Prostate gland (tissue), 2 donors: ENCODE measurements around the gene CLINT1.

Source experiments
- CTCF ChIP-seq, 4 experiments: fragments of 200-600 bp in 2 of 4; fragments of 450-650 bp in 2 of 4; sonication (generic) in 2 of 4; IDR thresholded peaks; 1 replicate in 3 of 4; 2 replicates in 1 of 4; pipeline ENCODE4 v1.5.1; 2016 to 2019; ENCODE audit warnings: antibody characterized with exemption in 4 of 4, mild to moderate bottlenecking in 2 of 4, moderate library complexity in 2 of 4
- POLR2A ChIP-seq: fragments of 450-650 bp; IDR thresholded peaks from one replicate; pipeline ENCODE4 v1.6.1; 2016; ENCODE audit warnings: antibody characterized with exemption, mild to moderate bottlenecking

- TF ChIP-seq CTCF (IDR thresholded peaks at IDR 0.05): no peak
- no peak for TF ChIP-seq POLR2A
Measured at GRCh38 chr5:157867751-157868387, 8.9 kb upstream of the CLINT1 start.
